Measurements from ENCODE around the gene CR1.
"Not testable (repeated sequence)": the region's sequence is repeated elsewhere in the genome, so short reads cannot be mapped to it uniquely, and the experiment has no call there.

GRCh38 chr1:207690551-207690950 lies 194.6 kb downstream of the CR1 start:
- not testable (repeated sequence) for TF ChIP-seq CTCF (IDR thresholded peaks at IDR 0.05); POLR2AphosphoS5 (IDR thresholded peaks at IDR 0.05); POLR2A (IDR thresholded peaks at IDR 0.05; ENCODE audit: low read depth); EP300 (IDR thresholded peaks at IDR 0.05)

Measured in esophagus muscularis mucosa (tissue), 4 donors.